Posterior vena cava (tissue), 2 donors: ENCODE results near the gene KIF25. TPM values are rescaled to one million over a fixed set of nuclear protein-coding genes. Genes with fewer than 3 reads are reported as not detected.
A peak's percentile ranks its signal among the peaks of the same experiment; 100 is the strongest.
"Not testable (repeated sequence)": the region's sequence is repeated elsewhere in the genome, so short reads cannot be mapped to it uniquely, and the experiment has no call there.

ENCODE experiments used
- DNase-seq: peaks from one replicate; pipeline ENCODE4 v3.0.0-alpha.2; 2020; ENCODE audit warnings: low spot score
- intact Hi-C, 2 donors: fragments of 100-400 bp; cut with DNase I; formaldehyde crosslinking; loops; one replicate each; pipeline versions ENCODE4 v1.14.1 to v1.14.2; 2022 to 2023
- total RNA-seq, 2 donors: library from RNA; stranded (reverse); fragmentation: NEBNext Ultra II Directional; extraction: Animal tissue kit (Norgen Biotek cat#: 25700); gene quantifications; one replicate each; pipeline ENCODE4 v1.2.1, GENCODE V29; 2021
- donor health status: DM: yes; HTN: yes; CAD: no.
- donor health status: DM: yes; HTN: yes; CAD: no.

Gene KIF25
- total RNA-seq, 2 donors from 2014 or later = not detected

- intact Hi-C loops = no loop called here
- DNase-seq = no peak
These were observed 24.2 kb upstream of the KIF25 start for GRCh38 chr6:167973148-167973885.

GRCh38 chr6:167974640-167975344 lies 22.7 kb upstream of the KIF25 start:
- DNase-seq = no peak
- intact Hi-C loops = no loop called here

DNA sequence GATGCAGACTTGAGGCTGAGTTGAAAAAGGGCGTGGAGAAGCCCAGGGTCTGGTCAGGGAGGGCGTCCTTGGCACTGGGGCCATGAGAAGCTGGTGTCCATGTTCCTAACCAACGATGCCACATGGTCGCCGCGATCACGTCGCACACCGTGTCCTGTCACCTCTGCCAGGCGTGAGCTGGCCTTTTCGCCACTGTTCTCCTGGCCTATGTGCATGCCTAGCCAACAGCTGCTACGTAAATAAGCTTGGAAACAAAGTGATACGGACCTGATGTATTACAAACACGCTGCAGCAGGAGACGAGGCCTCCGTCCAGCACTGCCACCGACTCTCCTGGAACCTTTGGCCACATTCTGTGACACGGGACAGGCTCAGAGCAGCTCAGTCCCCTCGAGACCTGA lies 22.0 kb upstream of the KIF25 start:
- DNase-seq = no peak
- intact Hi-C loops = no loop called here

DNA sequence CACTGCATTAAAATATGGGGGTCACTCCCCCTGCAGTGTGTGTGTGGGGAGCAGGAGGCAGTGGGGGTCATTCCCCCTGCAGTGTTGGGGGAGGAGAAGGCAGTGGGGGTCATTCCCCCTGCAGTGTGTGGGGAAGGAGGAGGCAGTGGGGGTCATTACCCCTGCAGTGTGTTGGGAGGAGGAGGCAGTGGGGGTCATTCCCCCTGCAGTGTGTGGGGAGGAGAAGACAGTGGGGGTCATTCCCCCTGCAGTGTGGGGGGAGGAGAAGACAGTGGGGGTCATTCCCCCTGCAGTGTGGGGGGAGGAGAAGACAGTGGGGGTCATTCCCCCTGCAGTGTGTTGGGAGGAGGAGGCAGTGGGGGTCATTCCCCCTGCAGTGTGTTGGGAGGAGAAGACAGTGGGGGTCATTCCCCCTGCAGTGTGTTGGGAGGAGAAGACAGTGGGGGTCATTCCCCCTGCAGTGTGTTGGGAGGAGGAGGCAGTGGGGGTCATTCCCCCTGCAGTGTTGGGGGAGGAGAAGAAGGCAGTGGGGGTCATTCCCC lies 21.3 kb upstream of the KIF25 start:
- DNase-seq, intact Hi-C loops: not testable (repeated sequence)

DNA sequence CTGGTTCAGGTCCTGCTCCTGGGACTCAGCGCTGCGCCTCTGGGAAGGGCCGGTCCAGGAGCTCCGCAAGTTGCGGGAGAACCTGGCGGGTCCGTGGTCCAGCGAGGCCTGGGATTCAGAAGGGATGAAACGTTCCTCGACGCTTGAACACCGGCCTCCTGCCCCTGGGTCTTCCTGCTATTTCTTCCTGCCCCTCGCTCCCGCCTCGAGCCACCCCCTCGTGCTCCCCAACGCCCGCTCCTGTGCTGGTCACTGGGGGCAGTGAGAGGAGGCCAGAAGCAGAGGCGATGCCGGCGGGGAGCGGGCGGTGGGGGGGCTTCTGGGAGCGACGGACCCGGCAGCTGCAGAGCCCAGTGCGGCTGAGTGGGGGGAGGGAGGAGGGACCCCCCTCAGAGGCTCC lies 20.8 kb upstream of the KIF25 start:
- intact Hi-C loops = no loop called here
- DNase-seq = peak; percentile 72

DNA sequence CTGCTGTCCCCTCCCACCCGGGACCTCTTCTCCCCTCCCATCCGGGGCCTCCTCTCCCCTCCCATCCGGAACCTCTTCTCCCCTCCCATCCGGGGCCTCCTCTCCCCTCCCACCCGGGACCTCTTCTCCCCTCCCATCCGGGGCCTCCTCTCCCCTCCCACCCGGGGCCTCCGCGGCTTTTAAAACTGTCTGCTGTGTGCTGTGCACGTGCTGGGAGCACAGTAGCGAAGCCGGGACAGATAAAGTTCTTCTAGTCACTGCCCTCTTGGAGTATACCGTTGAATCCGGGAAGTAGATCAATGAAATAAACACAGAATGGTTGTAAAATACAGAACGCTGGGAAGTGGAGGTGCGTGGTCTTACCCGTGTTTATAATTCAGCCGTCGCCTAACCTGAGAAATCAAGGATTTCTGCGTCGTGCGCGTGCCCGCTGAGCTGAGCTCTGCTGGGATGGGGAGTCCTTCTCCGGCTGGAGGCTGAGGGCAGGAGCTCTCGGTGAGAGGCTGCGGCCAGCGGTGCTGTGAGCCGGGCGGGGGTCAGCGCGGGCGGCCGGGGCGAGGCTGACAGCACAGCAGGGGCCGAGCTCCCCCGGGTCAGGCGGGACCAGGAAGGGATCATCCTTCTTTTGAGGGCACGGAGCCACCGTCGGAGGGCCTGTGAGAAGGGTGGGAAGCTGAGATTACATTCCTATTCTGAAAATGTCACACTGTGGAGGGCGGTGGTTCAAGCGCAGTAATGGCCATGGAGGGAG lies 19.6 kb upstream of the KIF25 start:
- intact Hi-C loops = no loop called here
- no peak for DNase-seq

GRCh38 chr6:167978607-167979006 lies 18.9 kb upstream of the KIF25 start:
- intact Hi-C loops = no loop called here

DNA sequence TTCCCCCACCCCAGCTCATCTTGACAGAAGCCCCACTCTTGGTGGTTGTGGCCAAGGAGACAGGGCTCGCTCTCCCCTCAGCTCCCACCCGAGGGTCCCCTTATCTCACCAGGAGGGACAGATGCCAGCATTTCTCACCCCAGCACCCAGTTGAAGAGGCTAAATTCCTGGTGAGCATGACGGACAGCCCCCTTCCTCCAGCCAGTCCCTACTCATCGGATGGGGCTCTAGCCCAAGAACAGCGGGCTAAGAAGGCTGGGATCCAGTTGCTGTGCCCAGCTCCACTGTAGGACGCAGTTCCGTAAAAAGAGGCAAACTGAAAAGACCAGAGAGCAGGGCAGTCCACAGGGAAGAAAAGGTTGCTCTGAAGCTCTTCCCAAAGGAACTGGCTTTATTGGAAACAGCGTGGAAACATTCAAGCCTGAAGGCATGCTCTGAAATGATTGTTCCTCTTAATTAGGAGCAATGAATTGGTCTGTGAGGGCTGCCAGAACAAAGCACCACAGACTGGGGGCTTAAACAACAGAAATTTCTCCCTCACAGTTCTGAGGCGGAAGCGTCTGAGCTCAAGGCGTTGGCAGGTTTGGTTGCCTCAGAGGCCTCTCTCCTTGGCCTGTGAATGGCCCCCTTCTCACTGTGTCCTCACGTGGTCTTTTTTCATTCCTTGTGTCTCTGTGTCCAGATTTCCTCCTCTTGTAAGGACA lies 17.9 kb upstream of the KIF25 start:
- intact Hi-C loops = no loop called here
- DNase-seq = no peak

More at GRCh38 chr6:167978607-167979006, 18.9 kb upstream of the KIF25 start:
- no peak for DNase-seq

GRCh38 chr6:167980911-167981580 lies 16.4 kb upstream of the KIF25 start:
- intact Hi-C loops = no loop called here
- no peak for DNase-seq

- intact Hi-C loops = no loop called here
- DNase-seq = no peak
These were observed 15.5 kb upstream of the KIF25 start for GRCh38 chr6:167981916-167982462.

DNA sequence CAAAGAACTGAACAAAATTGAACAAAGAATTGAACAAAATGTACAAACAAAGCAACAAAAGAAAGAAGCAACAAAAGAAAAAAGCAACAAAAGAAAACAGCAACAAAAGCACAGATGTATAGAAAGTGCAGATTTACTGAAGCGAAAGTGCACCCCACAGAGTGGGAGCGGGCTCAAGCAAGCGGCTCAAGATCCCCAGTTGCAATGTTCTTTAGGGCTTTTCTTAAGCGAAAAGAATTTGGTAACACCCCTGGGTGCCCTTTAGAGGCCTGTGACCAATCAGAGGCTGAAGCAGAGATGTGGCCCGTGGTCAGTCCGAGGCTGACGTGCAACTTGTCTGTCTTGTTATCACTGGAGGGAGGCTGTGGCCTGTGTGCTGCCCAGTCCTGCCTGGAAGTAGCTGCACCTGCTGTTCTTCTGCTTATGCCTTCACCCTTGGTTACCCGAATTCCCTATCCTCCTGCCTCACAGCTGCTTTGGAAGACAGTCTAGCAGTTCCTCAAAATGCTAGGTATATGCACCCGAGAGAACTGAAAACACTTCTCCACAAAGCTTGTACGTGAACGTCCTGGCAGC lies 13.2 kb upstream of the KIF25 start:
- DNase-seq = no peak
- intact Hi-C loops = no loop called here

GRCh38 chr6:167984876-167985604 lies 12.4 kb upstream of the KIF25 start:
- DNase-seq = no peak
- intact Hi-C loops = no loop called here

GRCh38 chr6:167985911-167986595 lies 11.4 kb upstream of the KIF25 start:
- peak; percentile 73 for DNase-seq
- intact Hi-C loops = no loop called here

DNA sequence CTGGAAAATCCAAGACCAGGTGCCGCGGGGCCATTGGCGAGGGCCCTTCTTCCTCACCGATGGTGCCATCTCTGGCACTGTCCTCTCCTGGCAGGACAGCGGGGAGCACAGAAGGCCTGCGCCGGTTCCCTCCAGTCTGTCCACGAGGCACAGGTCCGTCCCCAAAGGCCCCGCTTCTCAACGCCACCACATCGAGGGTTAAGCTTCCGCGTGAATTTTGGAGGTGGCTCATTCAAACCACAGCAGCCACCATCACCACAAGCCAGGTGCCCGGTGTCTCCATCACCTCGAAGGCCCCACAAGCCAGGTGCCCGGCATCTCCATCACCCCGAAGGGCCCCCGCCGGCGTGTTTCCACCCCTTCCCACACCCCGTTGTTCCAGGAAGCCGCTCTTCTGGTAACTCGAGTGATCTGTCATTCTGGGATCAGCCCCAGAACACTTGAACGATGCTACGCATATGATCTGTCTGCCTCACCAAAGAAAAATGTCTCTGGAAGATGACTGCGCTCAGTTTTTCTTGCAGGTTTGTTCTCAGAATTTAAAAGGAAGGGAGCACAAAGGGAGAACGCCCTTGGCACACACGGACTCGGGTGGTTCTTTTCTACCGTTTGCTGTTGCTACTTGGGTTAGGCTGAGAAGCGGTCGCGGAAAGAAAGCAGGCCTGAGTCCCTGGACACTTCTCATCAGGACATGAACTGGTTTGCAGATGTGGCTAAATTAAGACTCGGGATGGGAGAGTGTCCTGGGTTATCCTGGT lies 9.9 kb upstream of the KIF25 start:
- intact Hi-C loops = no loop called here
- DNase-seq = peak; percentile 77

DNA sequence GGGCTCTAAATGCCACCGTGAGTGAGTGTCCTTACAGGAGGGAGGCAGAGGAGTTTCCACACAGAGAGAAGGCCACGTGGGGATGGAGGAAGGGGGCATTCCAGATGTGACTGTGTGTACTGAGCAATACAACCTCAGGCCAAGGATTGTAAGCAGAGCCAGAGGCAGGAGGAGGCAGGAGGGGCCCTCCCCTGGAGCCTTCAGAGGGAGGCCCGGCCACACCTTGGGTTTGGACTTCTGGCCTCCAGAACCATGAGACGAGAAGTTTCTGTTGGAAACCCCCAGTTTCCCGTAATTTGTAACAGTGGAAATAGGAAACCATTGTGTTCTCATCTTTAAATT lies 9.3 kb upstream of the KIF25 start:
- intact Hi-C loops = no loop called here
- no peak for DNase-seq
